Thyroid gland (tissue), 4 donors: ENCODE results near the gene MAPK1.
"Not testable (repeated sequence)": the region's sequence is repeated elsewhere in the genome, so short reads cannot be mapped to it uniquely, and the experiment has no call there.

Experiments used
- CTCF ChIP-seq, 6 experiments: fragments of 200-600 bp in 3 of 6; fragments of 450-650 bp in 3 of 6; sonication (generic) in 3 of 6; IDR thresholded peaks; one replicate each; pipeline ENCODE4 v1.5.1; 2016 to 2019; ENCODE audit warnings: antibody characterized with exemption in 6 of 6, mild to moderate bottlenecking in 2 of 6, inconsistent platforms in 1 of 6, moderate library complexity in 1 of 6
- POLR2A ChIP-seq, 2 donors: fragments of 450-650 bp; IDR thresholded peaks; one replicate each; pipeline ENCODE4 v1.6.1; 2017; ENCODE audit warnings: antibody characterized with exemption in 2 of 2, mild to moderate bottlenecking in 2 of 2, moderate library complexity in 1 of 2

GRCh38 chr22:21824962-21825361, 42.5 kb downstream of the MAPK1 start:
- TF ChIP-seq CTCF, POLR2A (IDR thresholded peaks at IDR 0.05): not testable (repeated sequence)
